WTC11 (cell line): Measurements from ENCODE around the gene LIMS1. TPM values are rescaled to one million over a fixed set of nuclear protein-coding genes. Genes with fewer than 3 reads are reported as not detected.

Source experiments
- ATF1 ChIP-seq: sonication (generic); formaldehyde crosslinking; IDR thresholded peaks from 2 replicates; pipeline ENCODE4 v1.8.1; 2023; ENCODE audit warnings: mild to moderate bottlenecking, moderate library complexity, missing genetic modification reagents
- CBFB ChIP-seq: sonication (generic); formaldehyde crosslinking; IDR thresholded peaks from 2 replicates; pipeline ENCODE4 v1.8.1; 2022; ENCODE audit warnings: mild to moderate bottlenecking, low read depth, missing genetic modification reagents
- CREB1 ChIP-seq: sonication (generic); formaldehyde crosslinking; IDR thresholded peaks from 2 replicates; pipeline ENCODE4 v1.8.0; 2023; ENCODE audit warnings: mild to moderate bottlenecking, missing genetic modification reagents
- CREM ChIP-seq: sonication (generic); formaldehyde crosslinking; IDR thresholded peaks from 2 replicates; pipeline ENCODE4 v1.8.1; 2022; ENCODE audit warnings: mild to moderate bottlenecking, missing genetic modification reagents, moderate library complexity
- FOXP1 ChIP-seq: sonication (generic); formaldehyde crosslinking; IDR thresholded peaks from 2 replicates; pipeline ENCODE4 v1.8.0; 2022; ENCODE audit warnings: missing genetic modification reagents, mild to moderate bottlenecking, moderate library complexity, borderline replicate concordance
- KAT7 ChIP-seq: sonication (generic); formaldehyde crosslinking; IDR thresholded peaks from 2 replicates; pipeline ENCODE4 v1.8.1; 2023; ENCODE audit warnings: missing genetic modification reagents, mild to moderate bottlenecking, borderline replicate concordance
- NR1H2 ChIP-seq: sonication (generic); formaldehyde crosslinking; IDR thresholded peaks from 2 replicates; pipeline ENCODE4 v1.9.0; 2021; ENCODE audit warnings: mild to moderate bottlenecking, moderate library complexity, missing genetic modification reagents
- NR3C1 ChIP-seq: sonication (generic); formaldehyde crosslinking; conservative IDR thresholded peaks from 2 replicates; pipeline ENCODE4 v1.8.1; 2023; ENCODE audit warnings: low read depth, mild to moderate bottlenecking, missing genetic modification reagents
- RELA ChIP-seq: sonication (generic); formaldehyde crosslinking; IDR thresholded peaks from 2 replicates; pipeline ENCODE4 v1.8.1; 2022; ENCODE audit warnings: missing genetic modification reagents, mild to moderate bottlenecking, borderline replicate concordance
- SMAD3 ChIP-seq: sonication (generic); formaldehyde crosslinking; IDR thresholded peaks from 2 replicates; pipeline ENCODE4 v1.8.0; 2022; ENCODE audit warnings: missing genetic modification reagents, mild to moderate bottlenecking, borderline replicate concordance
- TEAD1 ChIP-seq: sonication (generic); formaldehyde crosslinking; IDR thresholded peaks from 2 replicates; pipeline ENCODE4 v1.8.0; 2022; ENCODE audit warnings: mild to moderate bottlenecking, missing genetic modification reagents
- TP53 ChIP-seq: sonication (generic); formaldehyde crosslinking; IDR thresholded peaks from 2 replicates; pipeline ENCODE4 v1.8.1; 2023; ENCODE audit warnings: mild to moderate bottlenecking, missing genetic modification reagents
- ZBTB21 ChIP-seq: sonication (generic); formaldehyde crosslinking; IDR thresholded peaks from 2 replicates; pipeline ENCODE4 v1.8.1; 2023; ENCODE audit warnings: mild to moderate bottlenecking, missing genetic modification reagents, borderline replicate concordance
- ZNF121 ChIP-seq: sonication (generic); formaldehyde crosslinking; IDR thresholded peaks from 2 replicates; pipeline ENCODE4 v1.8.0; 2023; ENCODE audit warnings: missing genetic modification reagents
- ZNF138 ChIP-seq: sonication (generic); formaldehyde crosslinking; conservative IDR thresholded peaks from 2 replicates; pipeline ENCODE4 v1.8.1; 2022; ENCODE audit warnings: mild to moderate bottlenecking, moderate library complexity, missing genetic modification reagents
- ZNF263 ChIP-seq: sonication (generic); formaldehyde crosslinking; IDR thresholded peaks from 2 replicates; pipeline ENCODE4 v1.8.1; 2022; ENCODE audit warnings: low read depth, mild to moderate bottlenecking, moderate library complexity, missing genetic modification reagents
- ZNF416 ChIP-seq: fragments of 250-450 bp; sonication (Bioruptor Pico); IDR thresholded peaks from 2 replicates; pipeline ENCODE4 v1.9.0; 2021; ENCODE audit warnings: mild to moderate bottlenecking, inconsistent platforms
- total RNA-seq: library from RNA; stranded (reverse); gene quantifications from 3 replicates; pipeline ENCODE4 v1.2.3, GENCODE V29; 2021
- TF ChIP-seq, protein P1 (sequence below): sonication (generic); formaldehyde crosslinking; IDR thresholded peaks from 2 replicates; pipeline ENCODE4 v1.8.0; 2022; ENCODE audit warnings: mild to moderate bottlenecking, missing genetic modification reagents
- TF ChIP-seq, protein P2 (sequence below): sonication (generic); formaldehyde crosslinking; IDR thresholded peaks from 2 replicates; pipeline ENCODE4 v1.8.0; 2022; ENCODE audit warnings: mild to moderate bottlenecking, missing genetic modification reagents
- TF ChIP-seq, protein P3 (sequence below): sonication (generic); formaldehyde crosslinking; IDR thresholded peaks from 2 replicates; pipeline ENCODE4 v1.8.1; 2022; ENCODE audit warnings: low read depth, missing genetic modification reagents, borderline replicate concordance
- TF ChIP-seq, protein P4 (sequence below): fragments of 200-600 bp; IDR thresholded peaks from 2 replicates; pipeline ENCODE4 v1.8.0; 2022; ENCODE audit warnings: antibody characterized with exemption
- TF ChIP-seq, protein P5 (sequence below): sonication (generic); formaldehyde crosslinking; IDR thresholded peaks from 2 replicates; pipeline ENCODE4 v1.8.0; 2023; ENCODE audit warnings: mild to moderate bottlenecking, missing genetic modification reagents
- TF ChIP-seq, protein P6 (sequence below): sonication (generic); formaldehyde crosslinking; IDR thresholded peaks from 2 replicates; pipeline ENCODE4 v1.8.1; 2022; ENCODE audit warnings: mild to moderate bottlenecking, moderate library complexity, missing genetic modification reagents
- TF ChIP-seq, protein P7 (sequence below): sonication (generic); formaldehyde crosslinking; IDR thresholded peaks from 2 replicates; pipeline ENCODE4 v1.8.1; 2023; ENCODE audit warnings: mild to moderate bottlenecking, moderate library complexity, missing genetic modification reagents

The LIMS1 gene
- total RNA-seq, 1 experiment from 2014 or later: 50.6 TPM

DNA sequence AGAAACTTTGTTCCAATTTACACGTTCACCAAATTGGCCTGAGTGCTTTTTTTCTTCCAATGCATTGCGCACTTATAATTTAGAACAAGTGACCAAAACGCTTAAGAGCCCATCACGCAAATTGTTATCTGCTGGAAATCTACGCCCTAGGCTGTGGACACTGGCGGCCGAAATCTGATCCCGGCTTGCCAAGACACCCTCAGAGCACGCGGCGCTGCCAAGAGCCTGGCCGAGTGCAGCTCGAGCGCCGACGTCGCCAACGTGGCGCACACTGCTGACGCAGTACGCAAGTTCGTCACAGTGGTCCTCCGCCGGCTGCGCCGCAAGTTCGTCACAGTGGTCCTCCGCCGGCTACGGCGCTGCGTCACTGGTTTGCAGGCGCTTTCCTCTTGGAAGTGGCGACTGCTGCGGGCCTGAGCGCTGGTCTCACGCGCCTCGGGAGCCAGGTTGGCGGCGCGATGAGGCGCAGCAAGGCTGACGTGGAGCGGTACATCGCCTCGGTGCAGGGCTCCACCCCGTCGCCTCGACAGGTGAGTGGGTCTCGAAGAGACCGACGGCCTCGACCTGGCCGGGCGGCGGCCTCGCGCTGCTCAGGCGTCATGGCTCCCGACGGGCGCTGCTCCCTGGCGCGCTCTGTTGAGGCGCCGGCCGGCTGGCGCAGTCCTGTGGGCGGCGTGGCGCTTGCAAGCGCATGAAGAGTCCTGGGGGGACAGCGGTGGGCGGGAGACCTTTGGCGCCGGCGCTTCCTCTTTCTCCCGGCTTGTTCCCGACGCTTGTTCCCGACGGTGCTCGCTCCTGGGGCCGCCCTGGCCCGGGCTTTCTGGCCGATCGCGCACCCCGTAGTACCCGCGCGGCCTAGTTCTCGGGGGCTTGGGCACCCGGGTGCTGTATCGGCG is 185.1 kb downstream of the LIMS1 start, which contains the start of gene RANBP2 (continued):
- TF ChIP-seq, protein P1, sequence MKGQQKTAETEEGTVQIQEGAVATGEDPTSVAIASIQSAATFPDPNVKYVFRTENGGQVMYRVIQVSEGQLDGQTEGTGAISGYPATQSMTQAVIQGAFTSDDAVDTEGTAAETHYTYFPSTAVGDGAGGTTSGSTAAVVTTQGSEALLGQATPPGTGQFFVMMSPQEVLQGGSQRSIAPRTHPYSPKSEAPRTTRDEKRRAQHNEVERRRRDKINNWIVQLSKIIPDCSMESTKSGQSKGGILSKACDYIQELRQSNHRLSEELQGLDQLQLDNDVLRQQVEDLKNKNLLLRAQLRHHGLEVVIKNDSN (CRISPR knock-in tag): 0 out of 2 replicates have a peak, but pooled peaks have one; percentile 72
- TF ChIP-seq TP53: peak; percentile 89; the same call in 1 of the 2 replicates
- peak; percentile 99 for TF ChIP-seq CREM
- TF ChIP-seq CREB1: peak; percentile 88
- TF ChIP-seq TEAD1: peak; percentile 90
- 0 out of 2 replicates have a peak, but pooled peaks have one; percentile 53 for TF ChIP-seq SMAD3 (CRISPR knock-in tag)
- TF ChIP-seq KAT7 (CRISPR knock-in tag): 0 out of 2 replicates have a peak, but pooled peaks have one; percentile 52
- TF ChIP-seq, protein P2, sequence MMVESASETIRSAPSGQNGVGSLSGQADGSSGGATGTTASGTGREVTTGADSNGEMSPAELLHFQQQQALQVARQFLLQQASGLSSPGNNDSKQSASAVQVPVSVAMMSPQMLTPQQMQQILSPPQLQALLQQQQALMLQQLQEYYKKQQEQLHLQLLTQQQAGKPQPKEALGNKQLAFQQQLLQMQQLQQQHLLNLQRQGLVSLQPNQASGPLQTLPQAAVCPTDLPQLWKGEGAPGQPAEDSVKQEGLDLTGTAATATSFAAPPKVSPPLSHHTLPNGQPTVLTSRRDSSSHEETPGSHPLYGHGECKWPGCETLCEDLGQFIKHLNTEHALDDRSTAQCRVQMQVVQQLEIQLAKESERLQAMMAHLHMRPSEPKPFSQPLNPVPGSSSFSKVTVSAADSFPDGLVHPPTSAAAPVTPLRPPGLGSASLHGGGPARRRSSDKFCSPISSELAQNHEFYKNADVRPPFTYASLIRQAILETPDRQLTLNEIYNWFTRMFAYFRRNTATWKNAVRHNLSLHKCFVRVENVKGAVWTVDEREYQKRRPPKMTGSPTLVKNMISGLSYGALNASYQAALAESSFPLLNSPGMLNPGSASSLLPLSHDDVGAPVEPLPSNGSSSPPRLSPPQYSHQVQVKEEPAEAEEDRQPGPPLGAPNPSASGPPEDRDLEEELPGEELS (CRISPR knock-in tag): peak; percentile 92
- TF ChIP-seq ZNF138 (CRISPR knock-in tag): no peak
- TF ChIP-seq ATF1 (CRISPR knock-in tag): peak; percentile 96
- TF ChIP-seq, protein P3, sequence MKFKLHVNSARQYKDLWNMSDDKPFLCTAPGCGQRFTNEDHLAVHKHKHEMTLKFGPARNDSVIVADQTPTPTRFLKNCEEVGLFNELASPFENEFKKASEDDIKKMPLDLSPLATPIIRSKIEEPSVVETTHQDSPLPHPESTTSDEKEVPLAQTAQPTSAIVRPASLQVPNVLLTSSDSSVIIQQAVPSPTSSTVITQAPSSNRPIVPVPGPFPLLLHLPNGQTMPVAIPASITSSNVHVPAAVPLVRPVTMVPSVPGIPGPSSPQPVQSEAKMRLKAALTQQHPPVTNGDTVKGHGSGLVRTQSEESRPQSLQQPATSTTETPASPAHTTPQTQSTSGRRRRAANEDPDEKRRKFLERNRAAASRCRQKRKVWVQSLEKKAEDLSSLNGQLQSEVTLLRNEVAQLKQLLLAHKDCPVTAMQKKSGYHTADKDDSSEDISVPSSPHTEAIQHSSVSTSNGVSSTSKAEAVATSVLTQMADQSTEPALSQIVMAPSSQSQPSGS: no peak
- TF ChIP-seq, protein P4, sequence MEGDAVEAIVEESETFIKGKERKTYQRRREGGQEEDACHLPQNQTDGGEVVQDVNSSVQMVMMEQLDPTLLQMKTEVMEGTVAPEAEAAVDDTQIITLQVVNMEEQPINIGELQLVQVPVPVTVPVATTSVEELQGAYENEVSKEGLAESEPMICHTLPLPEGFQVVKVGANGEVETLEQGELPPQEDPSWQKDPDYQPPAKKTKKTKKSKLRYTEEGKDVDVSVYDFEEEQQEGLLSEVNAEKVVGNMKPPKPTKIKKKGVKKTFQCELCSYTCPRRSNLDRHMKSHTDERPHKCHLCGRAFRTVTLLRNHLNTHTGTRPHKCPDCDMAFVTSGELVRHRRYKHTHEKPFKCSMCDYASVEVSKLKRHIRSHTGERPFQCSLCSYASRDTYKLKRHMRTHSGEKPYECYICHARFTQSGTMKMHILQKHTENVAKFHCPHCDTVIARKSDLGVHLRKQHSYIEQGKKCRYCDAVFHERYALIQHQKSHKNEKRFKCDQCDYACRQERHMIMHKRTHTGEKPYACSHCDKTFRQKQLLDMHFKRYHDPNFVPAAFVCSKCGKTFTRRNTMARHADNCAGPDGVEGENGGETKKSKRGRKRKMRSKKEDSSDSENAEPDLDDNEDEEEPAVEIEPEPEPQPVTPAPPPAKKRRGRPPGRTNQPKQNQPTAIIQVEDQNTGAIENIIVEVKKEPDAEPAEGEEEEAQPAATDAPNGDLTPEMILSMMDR: no peak
- TF ChIP-seq, protein P5, sequence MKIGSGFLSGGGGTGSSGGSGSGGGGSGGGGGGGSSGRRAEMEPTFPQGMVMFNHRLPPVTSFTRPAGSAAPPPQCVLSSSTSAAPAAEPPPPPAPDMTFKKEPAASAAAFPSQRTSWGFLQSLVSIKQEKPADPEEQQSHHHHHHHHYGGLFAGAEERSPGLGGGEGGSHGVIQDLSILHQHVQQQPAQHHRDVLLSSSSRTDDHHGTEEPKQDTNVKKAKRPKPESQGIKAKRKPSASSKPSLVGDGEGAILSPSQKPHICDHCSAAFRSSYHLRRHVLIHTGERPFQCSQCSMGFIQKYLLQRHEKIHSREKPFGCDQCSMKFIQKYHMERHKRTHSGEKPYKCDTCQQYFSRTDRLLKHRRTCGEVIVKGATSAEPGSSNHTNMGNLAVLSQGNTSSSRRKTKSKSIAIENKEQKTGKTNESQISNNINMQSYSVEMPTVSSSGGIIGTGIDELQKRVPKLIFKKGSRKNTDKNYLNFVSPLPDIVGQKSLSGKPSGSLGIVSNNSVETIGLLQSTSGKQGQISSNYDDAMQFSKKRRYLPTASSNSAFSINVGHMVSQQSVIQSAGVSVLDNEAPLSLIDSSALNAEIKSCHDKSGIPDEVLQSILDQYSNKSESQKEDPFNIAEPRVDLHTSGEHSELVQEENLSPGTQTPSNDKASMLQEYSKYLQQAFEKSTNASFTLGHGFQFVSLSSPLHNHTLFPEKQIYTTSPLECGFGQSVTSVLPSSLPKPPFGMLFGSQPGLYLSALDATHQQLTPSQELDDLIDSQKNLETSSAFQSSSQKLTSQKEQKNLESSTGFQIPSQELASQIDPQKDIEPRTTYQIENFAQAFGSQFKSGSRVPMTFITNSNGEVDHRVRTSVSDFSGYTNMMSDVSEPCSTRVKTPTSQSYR: no peak
- TF ChIP-seq RELA: peak; percentile 87
- peak; percentile 98 for TF ChIP-seq CBFB (CRISPR knock-in tag)
- TF ChIP-seq ZNF416: no peak
- TF ChIP-seq ZBTB21 (CRISPR knock-in tag): peak; percentile 99
- TF ChIP-seq ZNF263: peak; percentile 61
- no peak for TF ChIP-seq NR1H2 (CRISPR knock-in tag)
- TF ChIP-seq NR3C1: peak; percentile 86; the same call in 1 of the 2 replicates
- TF ChIP-seq ZNF121 (CRISPR knock-in tag): no peak
- TF ChIP-seq, protein P6, sequence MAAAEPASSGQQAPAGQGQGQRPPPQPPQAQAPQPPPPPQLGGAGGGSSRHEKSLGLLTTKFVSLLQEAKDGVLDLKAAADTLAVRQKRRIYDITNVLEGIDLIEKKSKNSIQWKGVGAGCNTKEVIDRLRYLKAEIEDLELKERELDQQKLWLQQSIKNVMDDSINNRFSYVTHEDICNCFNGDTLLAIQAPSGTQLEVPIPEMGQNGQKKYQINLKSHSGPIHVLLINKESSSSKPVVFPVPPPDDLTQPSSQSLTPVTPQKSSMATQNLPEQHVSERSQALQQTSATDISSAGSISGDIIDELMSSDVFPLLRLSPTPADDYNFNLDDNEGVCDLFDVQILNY: peak; percentile 92
- peak; percentile 91; the same call in 1 of the 2 replicates for TF ChIP-seq FOXP1 (CRISPR knock-in tag)
- TF ChIP-seq, protein P7, sequence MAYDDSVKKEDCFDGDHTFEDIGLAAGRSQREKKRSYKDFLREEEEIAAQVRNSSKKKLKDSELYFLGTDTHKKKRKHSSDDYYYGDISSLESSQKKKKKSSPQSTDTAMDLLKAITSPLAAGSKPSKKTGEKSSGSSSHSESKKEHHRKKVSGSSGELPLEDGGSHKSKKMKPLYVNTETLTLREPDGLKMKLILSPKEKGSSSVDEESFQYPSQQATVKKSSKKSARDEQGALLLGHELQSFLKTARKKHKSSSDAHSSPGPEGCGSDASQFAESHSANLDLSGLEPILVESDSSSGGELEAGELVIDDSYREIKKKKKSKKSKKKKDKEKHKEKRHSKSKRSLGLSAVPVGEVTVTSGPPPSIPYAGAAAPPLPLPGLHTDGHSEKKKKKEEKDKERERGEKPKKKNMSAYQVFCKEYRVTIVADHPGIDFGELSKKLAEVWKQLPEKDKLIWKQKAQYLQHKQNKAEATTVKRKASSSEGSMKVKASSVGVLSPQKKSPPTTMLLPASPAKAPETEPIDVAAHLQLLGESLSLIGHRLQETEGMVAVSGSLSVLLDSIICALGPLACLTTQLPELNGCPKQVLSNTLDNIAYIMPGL: peak; percentile 82
